Gastrocnemius medialis (tissue), 4 donors: ENCODE results near the gene EPHA1. TPM values are rescaled to one million over a fixed set of nuclear protein-coding genes. Genes with fewer than 3 reads are reported as not detected.

Experiments used
- ATAC-seq, 2 donors: fragments of 150-250 bp; one replicate each; pipeline ENCODE4 v1.9.1; 2016
- DNase-seq, 2 donors: peaks; one replicate each; pipeline ENCODE4 v3.0.0-alpha.2; 2019
- H3K27ac ChIP-seq, 4 donors: fragments of 200-600 bp; sonication (generic); 1 replicate in 1 of 4; 2 replicates in 3 of 4; pipeline ENCODE4 v1.5.1; 2016 to 2018; ENCODE audit warnings: mild to moderate bottlenecking in 2 of 4, moderate library complexity in 1 of 4
- H3K27me3 ChIP-seq, 3 donors: fragments of 200-600 bp; sonication (generic) in 2 of 3; 1 replicate in 1 of 3; 2 replicates in 2 of 3; pipeline versions ENCODE4 v1.5.1 to v1.6.0; 2016 to 2019; ENCODE audit warnings: mild to moderate bottlenecking in 1 of 3, moderate library complexity in 1 of 3
- H3K36me3 ChIP-seq, 2 donors: fragments of 200-600 bp; sonication (generic) in 1 of 2; one replicate each; pipeline ENCODE4 v1.5.1; 2017 to 2018
- H3K4me1 ChIP-seq, 2 donors: fragments of 200-600 bp; sonication (generic) in 1 of 2; one replicate each; pipeline ENCODE4 v1.5.1; 2016 to 2017; ENCODE audit warnings: mild to moderate bottlenecking in 2 of 2
- H3K4me3 ChIP-seq, 4 donors: fragments of 200-600 bp; sonication (generic) in 3 of 4; 1 replicate in 1 of 4; 2 replicates in 3 of 4; pipeline ENCODE4 v1.5.1; 2016 to 2019; ENCODE audit warnings: mild to moderate bottlenecking in 2 of 4
- H3K9me3 ChIP-seq, 3 donors: fragments of 200-600 bp; sonication (generic) in 2 of 3; 1 replicate in 1 of 3; 2 replicates in 2 of 3; pipeline ENCODE4 v1.5.1; 2016 to 2019
- POLR2A ChIP-seq, 2 donors: fragments of 450-650 bp; IDR thresholded peaks; one replicate each; pipeline ENCODE4 v1.6.1; 2017; ENCODE audit warnings: antibody characterized with exemption in 2 of 2, mild to moderate bottlenecking in 2 of 2, moderate library complexity in 2 of 2
- in situ Hi-C, 4 donors: fragments of 200-750 bp; cut with MboI; loops; one replicate each; pipeline versions ENCODE4 v1.15.0 to v1.8.0; 2017; ENCODE audit warnings: low sequenced_read_pairs in 4 of 4
- intact Hi-C: fragments of 100-400 bp; cut with DNase I; formaldehyde crosslinking; loops from one replicate; pipeline ENCODE4 v1.15.1; 2023; ENCODE audit warnings: low total_unique reads
- total RNA-seq, 4 donors: library from RNA; depleted of rRNA; stranded (reverse); fragments of >200 nt; gene quantifications; one replicate each; pipeline versions ENCODE4 v1.1.0 to v1.2.3, GENCODE V29; 2016
- TF ChIP-seq, protein P1 (sequence below), 5 experiments: fragments of 450-650 bp in 3 of 5; fragments of 200-600 bp in 2 of 5; sonication (generic) in 2 of 5; IDR thresholded peaks in 4 of 5; conservative IDR thresholded peaks in 1 of 5; 1 replicate in 4 of 5; 2 replicates in 1 of 5; pipeline ENCODE4 v1.5.1; 2016 to 2019; ENCODE audit warnings: antibody characterized with exemption in 5 of 5, mild to moderate bottlenecking in 3 of 5, moderate library complexity in 3 of 5

Gene EPHA1
- total RNA-seq, 4 donors from 2014 or later: not detected

- H3K4me3 ChIP-seq: no peak overlapping the region
- no peak overlapping the region for H3K27ac ChIP-seq
- intact Hi-C loops (no loop called here), in situ Hi-C loops (no loop called here)
- no peaks in the 10 kb centered on the region for H3K27me3 ChIP-seq
- peaks cover 5 to 9% of the 10 kb centered on the region in 2 donors for H3K4me1 ChIP-seq
- H3K36me3 ChIP-seq: no peaks in the 10 kb centered on the region
- DNase-seq (no peak), ATAC-seq (no peak)
- H3K9me3 ChIP-seq: no peaks in the 10 kb centered on the region
- TF ChIP-seq POLR2A (IDR thresholded peaks at IDR 0.05): no peak
- TF ChIP-seq, protein P1, sequence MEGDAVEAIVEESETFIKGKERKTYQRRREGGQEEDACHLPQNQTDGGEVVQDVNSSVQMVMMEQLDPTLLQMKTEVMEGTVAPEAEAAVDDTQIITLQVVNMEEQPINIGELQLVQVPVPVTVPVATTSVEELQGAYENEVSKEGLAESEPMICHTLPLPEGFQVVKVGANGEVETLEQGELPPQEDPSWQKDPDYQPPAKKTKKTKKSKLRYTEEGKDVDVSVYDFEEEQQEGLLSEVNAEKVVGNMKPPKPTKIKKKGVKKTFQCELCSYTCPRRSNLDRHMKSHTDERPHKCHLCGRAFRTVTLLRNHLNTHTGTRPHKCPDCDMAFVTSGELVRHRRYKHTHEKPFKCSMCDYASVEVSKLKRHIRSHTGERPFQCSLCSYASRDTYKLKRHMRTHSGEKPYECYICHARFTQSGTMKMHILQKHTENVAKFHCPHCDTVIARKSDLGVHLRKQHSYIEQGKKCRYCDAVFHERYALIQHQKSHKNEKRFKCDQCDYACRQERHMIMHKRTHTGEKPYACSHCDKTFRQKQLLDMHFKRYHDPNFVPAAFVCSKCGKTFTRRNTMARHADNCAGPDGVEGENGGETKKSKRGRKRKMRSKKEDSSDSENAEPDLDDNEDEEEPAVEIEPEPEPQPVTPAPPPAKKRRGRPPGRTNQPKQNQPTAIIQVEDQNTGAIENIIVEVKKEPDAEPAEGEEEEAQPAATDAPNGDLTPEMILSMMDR (IDR thresholded peaks at IDR 0.05 in 4 of 5, conservative IDR thresholded peaks at IDR 0.05 in 1 of 5): no peak
Measured at GRCh38 chr7:143374561-143374960, 34.1 kb downstream of the EPHA1 start.

- Histone ChIP-seq H3K27me3 (no peaks in the 10 kb centered on the region), H3K4me3 (no peak overlapping the region), H3K27ac (no peak overlapping the region), H3K36me3 (no peaks in the 10 kb centered on the region), H3K9me3 (no peaks in the 10 kb centered on the region), H3K4me1 (no peaks in the 10 kb centered on the region)
- intact Hi-C loops (no loop called here), in situ Hi-C loops (no loop called here)
- DNase-seq (no peak), ATAC-seq (no peak)
- TF ChIP-seq POLR2A (IDR thresholded peaks at IDR 0.05): no peak
- TF ChIP-seq, protein P1 (IDR thresholded peaks at IDR 0.05 in 4 of 5, conservative IDR thresholded peaks at IDR 0.05 in 1 of 5): no peak
Measured at GRCh38 chr7:143373255-143373794, 35.3 kb downstream of the EPHA1 start.

GRCh38 chr7:143372070-143372469 is 36.6 kb downstream of the EPHA1 start:
- Histone ChIP-seq H3K4me3 (no peak overlapping the region), H3K36me3 (no peaks in the 10 kb centered on the region), H3K27me3 (no peaks in the 10 kb centered on the region), H3K4me1 (no peaks in the 10 kb centered on the region), H3K27ac (no peak overlapping the region), H3K9me3 (no peaks in the 10 kb centered on the region)
- in situ Hi-C loops (no loop called here), intact Hi-C loops (no loop called here)
- ATAC-seq: peak in 1 of 2 donors; percentile 37
- peak in 1 of 2 donors; percentile 57 for DNase-seq
- TF ChIP-seq, protein P1 (IDR thresholded peaks at IDR 0.05 in 4 of 5, conservative IDR thresholded peaks at IDR 0.05 in 1 of 5): no peak
- TF ChIP-seq POLR2A (IDR thresholded peaks at IDR 0.05): no peak

GRCh38 chr7:143369678-143370651 is 38.7 kb downstream of the EPHA1 start:
- Histone ChIP-seq H3K36me3 (no peaks in the 10 kb centered on the region), H3K4me3 (no peak overlapping the region), H3K27ac (no peak overlapping the region), H3K9me3 (no peaks in the 10 kb centered on the region), H3K4me1 (no peaks in the 10 kb centered on the region), H3K27me3 (no peaks in the 10 kb centered on the region)
- TF ChIP-seq POLR2A (IDR thresholded peaks at IDR 0.05): no peak
- in situ Hi-C loops: no loop called here
- ATAC-seq: no peak
- DNase-seq: no peak
- intact Hi-C loops: no loop called here

DNA sequence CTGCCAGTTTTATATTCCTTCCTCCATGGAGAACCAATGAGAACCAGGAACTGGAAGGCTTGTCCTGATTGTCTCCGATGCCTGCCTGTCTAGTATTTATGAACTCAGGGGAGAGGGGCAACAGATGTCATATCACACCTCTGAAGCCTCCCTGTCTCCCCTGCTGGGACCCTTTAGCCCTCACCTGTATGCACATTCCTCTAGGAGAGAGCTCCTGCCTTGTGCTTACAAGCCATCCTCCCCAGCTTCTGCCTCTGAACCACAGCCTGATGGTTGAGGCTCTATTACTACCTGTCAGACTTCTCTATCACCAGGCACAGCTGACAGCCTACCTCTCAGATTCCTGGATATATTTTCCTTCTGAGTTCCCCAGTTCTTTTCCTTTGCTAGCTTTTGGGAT is 40.3 kb downstream of the EPHA1 start:
- no peak overlapping the region for H3K27ac ChIP-seq
- in situ Hi-C loops: no loop called here
- H3K9me3 ChIP-seq: no peaks in the 10 kb centered on the region
- TF ChIP-seq, protein P1 (IDR thresholded peaks at IDR 0.05 in 4 of 5, conservative IDR thresholded peaks at IDR 0.05 in 1 of 5): no peak
- no peak for TF ChIP-seq POLR2A (IDR thresholded peaks at IDR 0.05)
- DNase-seq: no peak
- H3K4me1 ChIP-seq: no peaks in the 10 kb centered on the region
- H3K4me3 ChIP-seq: no peak overlapping the region
- ATAC-seq: no peak
- intact Hi-C loops: no loop called here
- H3K27me3 ChIP-seq: peaks cover 4 to 11% (median 5%) of the 10 kb centered on the region in 3 donors
- H3K36me3 ChIP-seq: no peaks in the 10 kb centered on the region
